ENCODE data around the gene NRP1.

Gene NRP1

GRCh38 chr10:33321516-33321915 lies 13.0 kb downstream of the NRP1 start:
- no peak for DNase-seq
- no peaks in the 10 kb centered on the region for H3K36me3 Mint-ChIP-seq (ENCODE audit: low read depth)
- H3K27me3 Mint-ChIP-seq, result peaks cover 14% of the 10 kb centered on the region
- H3K4me3 Mint-ChIP-seq, result no peak overlapping the region
- H3K4me1 Mint-ChIP-seq, result no peaks in the 10 kb centered on the region
- peaks cover 3% of the 10 kb centered on the region for H3K9me3 Mint-ChIP-seq
- no peak overlapping the region for H3K27ac Mint-ChIP-seq
- no peak for ATAC-seq

DNA sequence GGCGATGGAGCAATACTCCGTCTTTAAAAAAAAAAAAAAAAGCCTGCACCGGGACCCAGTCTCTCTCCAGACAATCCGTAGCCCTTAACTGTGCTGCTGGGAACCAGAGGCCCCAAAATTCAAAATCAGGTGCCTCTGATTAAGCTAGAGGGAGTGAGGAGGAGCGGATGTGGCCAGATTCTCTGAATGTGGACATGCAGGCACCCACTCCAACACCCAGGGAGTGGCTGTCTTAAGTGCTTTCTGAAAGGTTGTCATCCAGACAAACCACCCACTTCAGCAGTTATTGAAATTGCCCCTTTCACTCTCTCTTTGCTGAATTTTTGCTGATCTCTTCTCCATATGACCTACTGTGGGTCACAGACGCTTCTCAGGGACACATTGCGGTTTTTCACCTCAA lies 14.2 kb downstream of the NRP1 start:
- ATAC-seq (no peak), DNase-seq (no peak)
- peaks cover 3% of the 10 kb centered on the region for H3K9me3 Mint-ChIP-seq
- no peak overlapping the region for H3K27ac Mint-ChIP-seq
- no peaks in the 10 kb centered on the region for H3K4me1 Mint-ChIP-seq
- H3K27me3 Mint-ChIP-seq, result peaks cover 5% of the 10 kb centered on the region
- no peak overlapping the region for H3K4me3 Mint-ChIP-seq
- H3K36me3 Mint-ChIP-seq (ENCODE audit: low read depth), result no peaks in the 10 kb centered on the region

GRCh38 chr10:33315891-33316290 lies 18.6 kb downstream of the NRP1 start:
- no peak overlapping the region for H3K4me3 Mint-ChIP-seq
- H3K27me3 Mint-ChIP-seq, result peaks cover 4% of the 10 kb centered on the region
- H3K4me1 Mint-ChIP-seq, result no peaks in the 10 kb centered on the region
- DNase-seq (no peak), ATAC-seq (no peak)
- H3K9me3 Mint-ChIP-seq, result peaks cover 3% of the 10 kb centered on the region
- no peaks in the 10 kb centered on the region for H3K36me3 Mint-ChIP-seq (ENCODE audit: low read depth)
- no peak overlapping the region for H3K27ac Mint-ChIP-seq

DNA sequence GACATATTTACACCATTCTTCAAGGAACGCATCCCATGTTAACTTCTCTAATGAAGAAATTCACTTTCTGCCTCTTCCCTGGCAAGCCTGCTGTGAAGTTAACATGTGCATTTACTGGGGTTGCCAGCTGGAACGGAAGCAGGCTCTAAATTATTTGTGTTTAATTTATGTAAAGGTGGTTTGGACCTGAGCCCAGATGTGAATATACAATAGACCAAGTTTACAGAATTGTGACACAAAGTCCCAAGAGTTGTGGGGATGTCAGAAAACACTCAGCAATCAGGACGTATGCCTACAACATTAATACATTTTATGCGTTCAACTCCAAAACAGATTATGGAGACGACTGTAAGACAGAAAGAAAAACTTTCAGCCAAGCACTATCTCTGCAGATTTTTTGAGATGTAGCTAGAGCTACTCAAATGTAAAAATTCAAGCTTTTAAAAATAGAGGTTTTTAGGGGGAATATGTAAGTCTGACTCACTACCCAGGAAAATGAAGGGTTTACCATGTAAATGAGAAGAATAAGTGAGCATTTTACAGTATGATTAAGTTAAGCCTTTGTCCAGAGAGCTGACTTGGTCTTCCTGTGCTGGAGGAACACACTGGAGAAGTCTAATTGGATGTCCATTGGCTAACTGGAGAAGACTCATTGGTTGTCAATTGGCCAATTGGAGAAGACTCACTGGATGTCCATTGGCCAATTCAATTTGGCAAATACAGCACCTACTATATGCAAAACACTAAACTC lies 19.5 kb downstream of the NRP1 start:
- Mint-ChIP-seq H3K4me3 (no peak overlapping the region), H3K9me3 (no peaks in the 10 kb centered on the region), H3K4me1 (no peaks in the 10 kb centered on the region), H3K27ac (no peak overlapping the region), H3K36me3 (ENCODE audit: low read depth) (no peaks in the 10 kb centered on the region), H3K27me3 (peaks cover 2% of the 10 kb centered on the region)
- no peak for DNase-seq
- ATAC-seq, result no peak

DNA sequence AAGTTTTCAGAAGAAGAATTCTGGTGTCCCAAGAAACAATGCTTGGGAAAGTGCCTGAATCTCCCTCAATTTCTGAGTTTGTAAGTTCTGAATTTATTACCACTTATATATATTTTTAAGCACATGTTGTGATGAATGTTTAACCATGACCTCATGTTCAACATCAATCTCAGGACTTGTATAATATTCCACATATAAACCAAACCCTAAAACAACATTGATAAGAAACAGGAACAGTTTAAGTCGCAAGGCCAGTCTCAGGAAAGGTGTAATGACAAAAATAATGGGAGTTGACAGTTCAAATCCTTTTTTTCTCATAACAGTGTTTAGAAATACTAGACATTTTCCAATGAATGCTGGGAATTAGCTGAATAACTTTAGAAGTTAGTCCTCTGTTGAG lies 22.8 kb downstream of the NRP1 start:
- H3K9me3 Mint-ChIP-seq, result no peaks in the 10 kb centered on the region
- H3K27me3 Mint-ChIP-seq, result peaks cover 3% of the 10 kb centered on the region
- no peak overlapping the region for H3K27ac Mint-ChIP-seq
- no peaks in the 10 kb centered on the region for H3K36me3 Mint-ChIP-seq (ENCODE audit: low read depth)
- ATAC-seq (no peak), DNase-seq (no peak)
- peaks cover 4% of the 10 kb centered on the region for H3K4me1 Mint-ChIP-seq
- H3K4me3 Mint-ChIP-seq, result no peak overlapping the region

DNA sequence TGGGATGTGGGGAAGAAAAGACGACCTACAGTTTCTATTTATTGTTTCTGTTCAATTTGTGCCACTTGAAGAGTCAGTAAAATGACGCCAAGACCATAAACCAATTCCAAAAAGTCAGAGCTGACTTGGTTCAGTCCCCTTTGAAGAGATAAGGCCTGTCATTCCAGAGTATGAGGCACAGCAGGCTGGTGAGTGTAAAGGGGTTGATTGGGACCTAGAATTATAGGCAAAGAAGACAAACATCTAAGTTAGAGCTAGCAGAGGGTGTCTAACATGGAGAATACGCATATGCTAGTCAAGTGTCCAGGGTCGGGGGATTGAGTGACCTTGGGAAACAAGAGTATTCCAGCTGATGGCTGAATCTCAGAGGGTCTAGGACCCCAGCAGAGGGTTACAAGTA lies 23.6 kb downstream of the NRP1 start:
- Mint-ChIP-seq H3K4me3 (no peak overlapping the region), H3K9me3 (no peaks in the 10 kb centered on the region), H3K36me3 (ENCODE audit: low read depth) (no peaks in the 10 kb centered on the region), H3K27me3 (peaks cover 5% of the 10 kb centered on the region), H3K4me1 (peaks cover 4% of the 10 kb centered on the region), H3K27ac (no peak overlapping the region)
- ATAC-seq (no peak), DNase-seq (no peak)

GRCh38 chr10:33309406-33309805 lies 25.1 kb downstream of the NRP1 start:
- Mint-ChIP-seq H3K27me3 (peaks cover 5% of the 10 kb centered on the region), H3K9me3 (no peaks in the 10 kb centered on the region), H3K4me3 (no peak overlapping the region), H3K4me1 (peaks cover 4% of the 10 kb centered on the region), H3K27ac (no peak overlapping the region), H3K36me3 (ENCODE audit: low read depth) (no peaks in the 10 kb centered on the region)
- DNase-seq (no peak), ATAC-seq (no peak)

DNA sequence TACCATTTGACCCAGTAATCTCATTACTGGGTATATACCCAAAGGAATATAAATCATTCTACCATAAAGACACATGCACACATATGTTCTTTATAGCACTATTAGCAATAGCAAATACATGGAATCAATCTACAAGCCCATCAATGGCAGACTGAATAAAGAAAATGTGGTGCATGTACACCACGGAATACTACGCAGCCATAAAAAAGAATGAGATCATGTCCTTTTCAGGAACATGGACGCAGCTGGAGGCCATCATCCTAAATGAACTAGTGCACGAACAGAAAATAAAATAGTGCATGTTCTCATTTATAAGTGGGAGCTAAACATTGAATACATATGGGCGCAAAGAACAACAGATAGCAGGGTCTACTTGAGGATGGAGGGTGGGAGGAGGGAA lies 26.6 kb downstream of the NRP1 start:
- H3K27me3 Mint-ChIP-seq, result peaks cover 5% of the 10 kb centered on the region
- peaks cover 4% of the 10 kb centered on the region for H3K4me1 Mint-ChIP-seq
- H3K36me3 Mint-ChIP-seq (ENCODE audit: low read depth), result no peaks in the 10 kb centered on the region
- no peaks in the 10 kb centered on the region for H3K9me3 Mint-ChIP-seq
- ATAC-seq (no peak), DNase-seq (no peak)
- H3K4me3 Mint-ChIP-seq, result no peak overlapping the region
- H3K27ac Mint-ChIP-seq, result no peak overlapping the region

- no peak for DNase-seq
- Mint-ChIP-seq H3K27me3 (peaks cover 5% of the 10 kb centered on the region), H3K27ac (no peak overlapping the region), H3K4me1 (peaks cover 7% of the 10 kb centered on the region), H3K4me3 (no peak overlapping the region), H3K9me3 (no peaks in the 10 kb centered on the region), H3K36me3 (ENCODE audit: low read depth) (no peaks in the 10 kb centered on the region)
- no peak for ATAC-seq
These were observed 27.6 kb downstream of the NRP1 start for GRCh38 chr10:33306701-33307519.

DNA sequence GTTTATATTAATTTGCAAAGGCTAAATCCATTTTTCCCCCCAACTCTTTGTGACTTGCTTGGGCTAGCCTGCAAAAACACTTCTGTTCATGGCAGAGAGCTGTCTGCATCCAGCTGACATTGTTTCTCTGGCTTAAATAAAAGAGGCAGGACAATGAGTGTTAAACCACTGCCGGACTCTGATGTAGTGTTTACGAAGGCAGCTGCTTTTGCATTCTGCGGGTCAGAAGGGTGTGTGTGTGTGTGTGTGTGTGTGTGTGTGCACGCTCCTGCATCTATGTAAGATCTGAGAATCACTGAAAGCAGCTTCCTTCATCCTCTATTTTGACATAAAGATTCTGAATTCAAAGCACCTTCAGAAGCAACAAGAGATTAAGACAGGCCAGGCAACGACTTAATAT lies 28.3 kb downstream of the NRP1 start:
- Mint-ChIP-seq H3K9me3 (no peaks in the 10 kb centered on the region), H3K27me3 (peaks cover 5% of the 10 kb centered on the region), H3K4me3 (no peak overlapping the region), H3K36me3 (ENCODE audit: low read depth) (no peaks in the 10 kb centered on the region), H3K27ac (no peak overlapping the region), H3K4me1 (peaks cover 7% of the 10 kb centered on the region)
- DNase-seq (no peak), ATAC-seq (no peak)

DNA sequence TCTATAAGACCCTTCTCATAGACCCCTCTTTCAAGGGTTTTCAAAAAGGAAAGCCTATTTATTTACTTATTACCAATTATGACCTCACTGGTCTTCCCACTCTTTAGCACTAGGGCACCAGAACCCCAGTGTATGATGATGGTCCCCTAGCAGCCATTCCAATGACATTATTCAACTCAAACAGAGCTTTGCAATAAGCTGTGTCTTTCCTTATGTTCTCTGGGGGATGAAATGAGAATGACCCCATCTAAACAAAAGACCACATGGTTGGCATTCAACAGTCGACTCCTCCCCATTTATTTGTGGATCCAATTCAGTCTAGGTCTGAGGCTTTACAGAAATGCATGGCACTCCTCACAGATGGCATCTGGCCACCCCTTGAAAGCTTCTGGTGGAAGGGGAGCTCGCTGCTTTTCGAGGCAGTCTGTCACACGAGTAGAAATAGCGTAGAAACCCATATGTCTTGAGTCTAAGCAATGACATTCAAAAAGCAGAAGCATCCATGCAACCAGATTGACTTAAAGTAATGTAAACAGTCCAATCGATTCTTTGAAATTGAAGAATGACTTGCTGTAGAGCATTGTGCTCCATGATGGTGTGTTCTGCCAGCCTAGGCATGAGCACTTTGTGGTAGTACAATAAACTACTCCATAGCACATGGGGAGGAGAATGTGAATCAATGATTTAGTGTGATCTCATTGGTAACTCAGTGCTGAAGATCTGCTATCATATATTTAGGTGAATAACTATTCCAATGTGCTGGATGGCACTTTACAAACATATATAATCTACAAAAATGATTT lies 29.8 kb downstream of the NRP1 start:
- Mint-ChIP-seq H3K4me3 (no peak overlapping the region), H3K36me3 (ENCODE audit: low read depth) (no peaks in the 10 kb centered on the region)

DNA sequence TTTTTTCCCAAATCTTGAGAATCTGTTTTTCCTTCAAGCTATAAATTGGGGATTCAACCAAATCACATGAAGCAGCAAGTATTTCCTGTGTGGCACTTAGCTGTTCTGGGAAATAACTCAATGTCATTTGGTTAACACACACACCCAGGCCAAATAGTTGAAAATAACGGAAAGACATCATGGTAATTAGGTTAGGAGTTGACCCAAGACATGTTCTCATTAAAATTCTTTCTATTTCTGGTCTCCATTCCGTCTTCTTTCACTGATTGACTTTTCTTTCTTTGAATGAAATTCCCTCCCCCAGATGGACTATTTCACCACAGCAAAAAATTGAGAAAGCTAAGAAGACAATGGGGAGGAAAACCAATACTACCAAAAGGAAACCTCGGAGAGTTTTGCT lies 30.5 kb downstream of the NRP1 start:
- peaks cover 3% of the 10 kb centered on the region for H3K4me1 Mint-ChIP-seq
- peaks cover 2% of the 10 kb centered on the region for H3K27me3 Mint-ChIP-seq
- no peak for DNase-seq
- H3K4me3 Mint-ChIP-seq, result no peak overlapping the region
- no peak overlapping the region for H3K27ac Mint-ChIP-seq
- no peak for ATAC-seq
- no peaks in the 10 kb centered on the region for H3K9me3 Mint-ChIP-seq
- no peaks in the 10 kb centered on the region for H3K36me3 Mint-ChIP-seq (ENCODE audit: low read depth)

More for the DNA sequence above, 29.8 kb downstream of the NRP1 start:
- Mint-ChIP-seq H3K27me3 (peaks cover 4% of the 10 kb centered on the region), H3K4me1 (peaks cover 7% of the 10 kb centered on the region), H3K27ac (no peak overlapping the region), H3K9me3 (no peaks in the 10 kb centered on the region)
- ATAC-seq (no peak), DNase-seq (no peak)

DNA sequence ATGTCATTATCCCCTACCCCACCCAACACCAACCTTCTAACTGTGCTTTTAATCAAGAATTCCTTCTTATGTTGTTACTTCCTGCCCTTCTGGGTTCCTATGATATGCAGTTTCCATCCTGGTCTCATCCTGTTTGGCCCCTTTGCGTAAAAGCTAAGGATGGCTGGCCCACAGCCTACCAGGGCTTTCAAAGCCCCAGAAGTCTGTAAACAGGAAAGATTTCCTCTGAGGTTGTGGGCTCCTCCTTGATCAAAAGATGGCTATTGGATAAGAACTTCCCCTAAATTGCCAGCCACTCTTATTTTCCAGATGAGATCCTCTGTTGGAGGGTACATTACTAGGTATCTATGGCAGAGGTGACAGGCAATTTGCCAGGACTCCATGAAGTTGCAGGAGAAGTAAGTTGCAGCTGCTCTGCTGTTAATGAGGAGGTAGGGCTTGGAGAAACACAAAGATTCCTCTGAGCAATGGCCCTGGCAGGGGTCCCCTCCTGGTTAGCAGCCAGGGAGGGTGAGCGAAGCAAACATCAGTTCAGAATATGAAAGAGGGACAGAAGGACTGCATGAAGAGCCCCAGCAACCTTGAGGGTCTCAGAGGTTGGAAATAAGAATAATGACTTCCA lies 32.1 kb downstream of the NRP1 start:
- ATAC-seq, result no peak
- peaks cover 2% of the 10 kb centered on the region for H3K27me3 Mint-ChIP-seq
- peaks cover 3% of the 10 kb centered on the region for H3K4me1 Mint-ChIP-seq
- no peak overlapping the region for H3K4me3 Mint-ChIP-seq
- no peak overlapping the region for H3K27ac Mint-ChIP-seq
- no peak for DNase-seq
- H3K36me3 Mint-ChIP-seq (ENCODE audit: low read depth), result no peaks in the 10 kb centered on the region
- no peaks in the 10 kb centered on the region for H3K9me3 Mint-ChIP-seq

GRCh38 chr10:33301097-33301789 lies 33.2 kb downstream of the NRP1 start:
- peaks cover 1% of the 10 kb centered on the region for H3K27me3 Mint-ChIP-seq
- no peaks in the 10 kb centered on the region for H3K36me3 Mint-ChIP-seq (ENCODE audit: low read depth)
- H3K4me1 Mint-ChIP-seq, result peaks cover 3% of the 10 kb centered on the region
- ATAC-seq (no peak), DNase-seq (no peak)
- H3K9me3 Mint-ChIP-seq, result no peaks in the 10 kb centered on the region
- H3K27ac Mint-ChIP-seq, result no peak overlapping the region
- no peak overlapping the region for H3K4me3 Mint-ChIP-seq

Measured in activated naive CD8-positive, alpha-beta T cell treated with anti-CD3 and anti-CD28 coated beads, Interleukin-2, amount 50 U/mL, for 24 hours (primary cell).